HG03196 (cell line): ENCODE data around the gene TXNDC15.

Experiments
- ATAC-seq: cut with Tn5 transposase; IDR thresholded peaks from one replicate; pipeline ENCODE4 v1.9.1; 2021; ENCODE audit not compliant: unreplicated experiment

Gene TXNDC15

DNA sequence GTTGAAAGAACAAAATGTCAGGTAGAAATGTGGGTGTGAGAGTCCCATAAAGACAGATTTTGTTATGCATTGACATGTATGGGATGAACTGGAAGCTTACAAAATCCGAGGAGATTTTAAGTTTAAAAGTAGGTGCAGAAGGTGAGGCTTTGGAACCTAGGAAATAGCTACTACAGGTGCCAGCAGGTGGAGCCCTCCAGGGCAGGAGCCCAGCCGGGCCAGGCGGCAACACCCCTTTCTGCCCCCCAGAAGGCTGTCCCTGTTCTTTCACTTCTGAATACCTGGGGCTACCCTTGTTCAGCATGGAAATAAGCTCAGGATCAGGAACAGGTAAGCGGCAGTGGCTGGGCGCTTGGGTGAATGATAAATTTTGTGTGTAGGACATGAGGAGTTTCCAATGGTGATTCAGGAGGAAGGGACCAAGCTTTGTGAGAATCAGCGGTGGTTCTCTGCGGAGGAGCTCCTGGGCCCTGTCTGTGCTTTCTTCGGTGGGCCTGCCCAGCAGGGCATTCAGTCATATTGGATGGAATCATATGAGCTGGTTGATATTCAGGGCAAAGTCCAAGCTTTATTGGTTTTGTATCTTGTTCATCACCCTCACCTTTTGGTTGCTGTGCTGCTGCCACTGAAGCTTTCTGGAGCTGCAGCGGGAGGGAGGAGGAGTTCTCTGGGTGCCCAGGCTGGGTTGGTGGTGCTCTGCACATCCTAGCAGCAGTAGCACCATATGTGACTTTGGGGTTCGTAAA is 43.1 kb downstream of the TXNDC15 start:
- ATAC-seq, result no peak

GRCh38 chr5:134918861-134919260 is 44.7 kb downstream of the TXNDC15 start:
- no peak for ATAC-seq

DNA sequence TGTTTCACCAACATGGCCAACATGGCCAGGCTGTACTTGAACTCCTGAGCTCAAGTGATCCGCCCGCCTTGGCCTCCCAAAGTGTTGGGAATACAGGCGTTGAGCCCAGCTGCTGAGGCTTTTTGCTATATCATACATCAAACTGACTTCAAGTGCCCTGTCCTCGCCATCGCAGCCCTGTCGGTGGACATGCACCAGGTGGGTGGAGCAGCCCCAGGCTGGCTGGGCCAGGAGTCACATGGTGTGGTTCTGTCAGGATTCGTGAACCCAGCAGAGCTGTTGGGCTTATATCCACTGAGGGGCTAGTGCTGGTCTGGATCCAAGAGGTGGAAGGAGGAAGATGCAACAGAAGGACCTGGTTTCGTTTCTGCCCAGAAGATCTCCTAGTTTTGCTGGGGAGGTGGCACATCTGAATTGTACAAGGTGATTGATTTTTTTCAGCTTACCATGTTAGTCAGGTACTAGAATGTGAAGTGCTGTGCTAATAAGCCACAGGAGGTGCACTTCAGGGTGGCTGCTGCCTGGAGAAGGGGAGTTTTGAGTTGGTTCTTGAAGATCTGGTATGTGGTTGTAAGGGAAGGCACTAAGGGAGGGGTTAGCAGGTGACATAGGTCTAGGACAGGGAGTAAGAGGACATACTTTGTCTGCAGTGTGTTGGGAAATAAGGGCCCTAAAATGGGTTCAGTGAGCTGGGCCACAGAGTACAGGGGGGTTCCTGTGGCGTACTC is 46.8 kb downstream of the TXNDC15 start:
- ATAC-seq, result no peak

- no peak for ATAC-seq
Observed at GRCh38 chr5:134932508-134932907, 58.3 kb downstream of the TXNDC15 start.

GRCh38 chr5:134934202-134934601 is 60.0 kb downstream of the TXNDC15 start:
- ATAC-seq, result no peak

- no peak for ATAC-seq
Observed at GRCh38 chr5:134935711-134936602, 61.8 kb downstream of the TXNDC15 start.

GRCh38 chr5:134937526-134937925 is 63.4 kb downstream of the TXNDC15 start:
- no peak for ATAC-seq

DNA sequence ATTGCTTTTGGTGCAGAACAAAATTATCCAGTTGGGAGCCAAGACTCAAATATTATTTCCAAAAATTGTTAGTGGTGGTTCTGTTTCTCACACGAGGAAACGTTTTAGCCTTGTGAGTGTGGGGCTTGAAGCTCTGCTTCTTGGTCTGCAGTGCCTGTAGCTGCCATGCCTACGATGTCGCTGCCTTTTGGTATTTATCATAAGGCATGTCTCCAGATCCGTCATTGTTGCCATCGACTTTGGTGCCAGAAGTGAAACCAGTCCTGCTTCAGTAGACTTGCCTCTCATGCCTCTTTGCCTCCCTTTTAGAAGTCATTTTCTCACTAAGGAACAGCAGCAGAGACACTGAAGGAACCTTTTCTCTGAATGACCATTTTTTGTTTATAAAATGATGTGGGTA is 63.9 kb downstream of the TXNDC15 start:
- ATAC-seq, result no peak

GRCh38 chr5:134939500-134939899 is 65.3 kb downstream of the TXNDC15 start:
- ATAC-seq, result no peak

DNA sequence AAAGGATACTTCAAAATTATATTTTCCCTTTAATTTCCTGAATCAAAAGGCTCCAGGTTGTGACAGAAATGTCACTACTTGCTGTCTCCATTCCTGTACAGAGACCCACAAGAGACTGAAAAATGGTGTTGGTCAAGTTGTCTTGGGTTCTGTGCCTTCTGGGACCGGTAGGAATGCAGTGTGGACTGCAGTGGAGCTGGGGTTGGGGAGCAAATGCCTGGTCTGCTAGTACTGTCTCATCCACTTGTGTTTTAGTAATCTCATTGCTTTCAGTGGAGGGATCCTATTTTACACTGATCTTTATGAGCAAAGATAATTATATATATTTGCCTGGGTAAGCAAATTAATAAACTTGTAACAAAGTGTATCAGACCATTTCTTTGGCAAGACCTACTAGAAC is 69.4 kb downstream of the TXNDC15 start:
- no peak for ATAC-seq

- no peak for ATAC-seq
Observed at GRCh38 chr5:134944630-134945029, 70.5 kb downstream of the TXNDC15 start.

GRCh38 chr5:134945041-134945440 is 70.9 kb downstream of the TXNDC15 start:
- ATAC-seq, result no peak

DNA sequence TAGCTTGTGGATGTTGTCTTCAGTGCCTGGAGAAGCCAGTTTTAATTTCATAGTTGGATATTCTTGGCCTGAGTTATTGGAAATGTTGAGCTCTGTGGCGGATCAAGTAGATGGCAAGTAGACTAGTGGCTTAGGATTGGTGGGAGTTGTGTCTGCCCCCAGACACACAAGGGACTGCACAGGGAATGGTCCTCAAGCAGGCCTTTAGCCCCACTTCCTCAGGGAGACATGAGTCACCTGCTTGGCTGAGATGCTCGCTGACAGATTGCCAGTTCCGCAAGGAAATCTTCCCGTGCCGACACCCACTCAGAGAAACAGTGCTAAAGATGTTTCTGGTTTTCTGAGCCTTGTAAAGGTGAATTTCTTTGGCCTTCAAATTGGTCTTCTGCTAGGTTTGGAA is 74.7 kb downstream of the TXNDC15 start:
- no peak for ATAC-seq

DNA sequence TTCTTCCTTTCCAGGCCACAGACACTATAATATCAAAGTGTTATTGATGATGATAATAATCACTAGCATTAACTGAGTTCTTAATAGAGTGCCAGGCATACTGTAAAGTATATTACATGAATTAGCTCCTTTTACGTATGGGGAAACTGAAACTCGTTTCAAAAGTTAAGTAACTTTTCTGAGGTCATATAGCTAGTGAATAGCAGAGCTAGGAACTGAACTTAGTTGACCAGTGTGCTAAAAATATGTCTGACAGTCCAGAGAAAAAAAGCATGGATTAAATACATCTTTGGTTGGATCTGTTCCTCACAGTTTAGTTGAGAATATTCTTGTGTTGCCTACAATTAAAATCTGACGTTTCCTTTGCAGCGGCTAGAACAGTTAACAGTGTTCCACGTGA is 75.1 kb downstream of the TXNDC15 start:
- ATAC-seq, result no peak
